ENCODE data around the gene NCAM1.

- no peak for TF ChIP-seq POLR2AphosphoS5 (IDR thresholded peaks at IDR 0.05; ENCODE audit: borderline replicate concordance, low read depth, low read length)
- TF ChIP-seq FOXP2 (optimal IDR thresholded peaks at IDR 0.05; ENCODE audit: control extremely low read depth, extremely low read length, insufficient read depth) = no peak
- TF ChIP-seq EZH2 (IDR thresholded peaks at IDR 0.05) = no peak
Measured at GRCh38 chr11:112933970-112934369, 27.2 kb upstream of the NCAM1 start.

All from SK-N-MC (cell line).